ENCODE measurements around the gene SNAP91. TPM values are rescaled to one million over a fixed set of nuclear protein-coding genes. Genes with fewer than 3 reads are reported as not detected.

Gene SNAP91
- polyA plus RNA-seq, 1 donor from 2014 or later, result 88.6 TPM

DNA sequence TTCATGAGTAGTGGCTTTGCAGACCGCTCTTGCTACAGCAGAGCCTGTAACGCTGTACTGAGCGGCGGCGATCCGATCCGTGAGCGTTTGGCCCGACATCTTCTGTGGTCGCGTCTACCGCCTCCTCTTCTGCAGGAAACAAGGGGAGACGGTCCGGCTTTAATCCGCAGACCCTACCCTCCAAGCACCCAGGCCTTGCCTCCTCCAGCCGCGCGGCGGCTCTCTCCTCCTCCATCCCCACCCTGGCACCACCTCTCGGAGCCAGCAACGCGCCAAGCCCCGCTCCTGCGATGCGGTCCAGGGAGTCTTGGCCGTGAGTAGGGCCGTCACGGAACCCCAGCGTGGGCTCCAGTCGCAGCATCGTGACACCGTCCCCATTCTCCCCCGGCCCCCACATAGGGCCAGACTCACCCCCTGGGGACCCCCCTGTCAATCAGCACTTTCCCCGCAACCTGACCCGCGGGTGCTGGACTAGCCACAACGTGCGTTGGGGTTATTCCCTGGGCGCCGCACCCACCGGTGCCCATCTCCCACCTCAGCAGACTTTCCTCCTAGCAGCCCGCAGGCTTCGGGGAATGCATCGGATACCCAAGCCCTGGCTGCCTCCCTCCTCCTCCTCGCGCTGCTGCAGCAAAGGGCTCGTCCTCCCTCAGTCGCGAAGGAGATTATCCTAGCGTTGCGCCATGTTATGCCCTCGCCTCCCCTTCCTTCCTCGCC is 914 bp downstream of the SNAP91 start:
- Histone ChIP-seq H3K4me2 (ENCODE audit: low read length) (peak overlapping the region; percentile 51), H3K27ac (ENCODE audit: low read length) (peak overlapping the region; percentile 90), H3F3A (ENCODE audit: insufficient read depth, low read length, poor library complexity, severe bottlenecking) (peaks cover 5% of the 10 kb centered on the region), H3K9me2 (ENCODE audit: insufficient read depth, low read length) (no peaks in the 10 kb centered on the region), H3K36me3 (ENCODE audit: insufficient read depth, low read length) (no peaks in the 10 kb centered on the region), H3K9me3 (ENCODE audit: low read length) (peaks cover 4% of the 10 kb centered on the region), H3K79me2 (replicated peaks; ENCODE audit: insufficient read depth, low read length) (peaks cover 33% of the 10 kb centered on the region), H3K4me3 (ENCODE audit: low read length) (peak overlapping the region; percentile 88), H3K27me3 (ENCODE audit: insufficient read depth, low read depth, low read length) (no peaks in the 10 kb centered on the region), H2AFZ (ENCODE audit: low read depth, low read length) (peak overlapping the region; percentile 16), H4K20me1 (ENCODE audit: insufficient read depth) (no peaks in the 10 kb centered on the region), H3K9ac (ENCODE audit: low read length) (peak overlapping the region; percentile 88)
- TF ChIP-seq, protein P1, sequence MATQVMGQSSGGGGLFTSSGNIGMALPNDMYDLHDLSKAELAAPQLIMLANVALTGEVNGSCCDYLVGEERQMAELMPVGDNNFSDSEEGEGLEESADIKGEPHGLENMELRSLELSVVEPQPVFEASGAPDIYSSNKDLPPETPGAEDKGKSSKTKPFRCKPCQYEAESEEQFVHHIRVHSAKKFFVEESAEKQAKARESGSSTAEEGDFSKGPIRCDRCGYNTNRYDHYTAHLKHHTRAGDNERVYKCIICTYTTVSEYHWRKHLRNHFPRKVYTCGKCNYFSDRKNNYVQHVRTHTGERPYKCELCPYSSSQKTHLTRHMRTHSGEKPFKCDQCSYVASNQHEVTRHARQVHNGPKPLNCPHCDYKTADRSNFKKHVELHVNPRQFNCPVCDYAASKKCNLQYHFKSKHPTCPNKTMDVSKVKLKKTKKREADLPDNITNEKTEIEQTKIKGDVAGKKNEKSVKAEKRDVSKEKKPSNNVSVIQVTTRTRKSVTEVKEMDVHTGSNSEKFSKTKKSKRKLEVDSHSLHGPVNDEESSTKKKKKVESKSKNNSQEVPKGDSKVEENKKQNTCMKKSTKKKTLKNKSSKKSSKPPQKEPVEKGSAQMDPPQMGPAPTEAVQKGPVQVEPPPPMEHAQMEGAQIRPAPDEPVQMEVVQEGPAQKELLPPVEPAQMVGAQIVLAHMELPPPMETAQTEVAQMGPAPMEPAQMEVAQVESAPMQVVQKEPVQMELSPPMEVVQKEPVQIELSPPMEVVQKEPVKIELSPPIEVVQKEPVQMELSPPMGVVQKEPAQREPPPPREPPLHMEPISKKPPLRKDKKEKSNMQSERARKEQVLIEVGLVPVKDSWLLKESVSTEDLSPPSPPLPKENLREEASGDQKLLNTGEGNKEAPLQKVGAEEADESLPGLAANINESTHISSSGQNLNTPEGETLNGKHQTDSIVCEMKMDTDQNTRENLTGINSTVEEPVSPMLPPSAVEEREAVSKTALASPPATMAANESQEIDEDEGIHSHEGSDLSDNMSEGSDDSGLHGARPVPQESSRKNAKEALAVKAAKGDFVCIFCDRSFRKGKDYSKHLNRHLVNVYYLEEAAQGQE (IDR thresholded peaks at IDR 0.05; ENCODE audit: borderline replicate concordance), result no peak
- TF ChIP-seq SMC3 (conservative IDR thresholded peaks at IDR 0.05; ENCODE audit: poor library complexity), result peak; percentile 53
- TF ChIP-seq POLR2AphosphoS5 (IDR thresholded peaks at IDR 0.05), result peak; percentile 1
- TF ChIP-seq EP300 (conservative IDR thresholded peaks at IDR 0.05; ENCODE audit: poor library complexity, severe bottlenecking), result no peak
- no peak for TF ChIP-seq MXI1 (conservative IDR thresholded peaks at IDR 0.05; ENCODE audit: poor library complexity, severe bottlenecking)
- no peak for TF ChIP-seq EZH2 (IDR thresholded peaks at IDR 0.05; ENCODE audit: borderline replicate concordance, insufficient read depth, low read length, poor library complexity, severe bottlenecking)
- TF ChIP-seq RAD21 (conservative IDR thresholded peaks at IDR 0.05), result peak; percentile 36
- TF ChIP-seq TAF1 (IDR thresholded peaks at IDR 0.05; ENCODE audit: low read depth), result peak; percentile 33
- TF ChIP-seq, protein P2, sequence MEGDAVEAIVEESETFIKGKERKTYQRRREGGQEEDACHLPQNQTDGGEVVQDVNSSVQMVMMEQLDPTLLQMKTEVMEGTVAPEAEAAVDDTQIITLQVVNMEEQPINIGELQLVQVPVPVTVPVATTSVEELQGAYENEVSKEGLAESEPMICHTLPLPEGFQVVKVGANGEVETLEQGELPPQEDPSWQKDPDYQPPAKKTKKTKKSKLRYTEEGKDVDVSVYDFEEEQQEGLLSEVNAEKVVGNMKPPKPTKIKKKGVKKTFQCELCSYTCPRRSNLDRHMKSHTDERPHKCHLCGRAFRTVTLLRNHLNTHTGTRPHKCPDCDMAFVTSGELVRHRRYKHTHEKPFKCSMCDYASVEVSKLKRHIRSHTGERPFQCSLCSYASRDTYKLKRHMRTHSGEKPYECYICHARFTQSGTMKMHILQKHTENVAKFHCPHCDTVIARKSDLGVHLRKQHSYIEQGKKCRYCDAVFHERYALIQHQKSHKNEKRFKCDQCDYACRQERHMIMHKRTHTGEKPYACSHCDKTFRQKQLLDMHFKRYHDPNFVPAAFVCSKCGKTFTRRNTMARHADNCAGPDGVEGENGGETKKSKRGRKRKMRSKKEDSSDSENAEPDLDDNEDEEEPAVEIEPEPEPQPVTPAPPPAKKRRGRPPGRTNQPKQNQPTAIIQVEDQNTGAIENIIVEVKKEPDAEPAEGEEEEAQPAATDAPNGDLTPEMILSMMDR (IDR thresholded peaks at IDR 0.05; ENCODE audit: poor library complexity, severe bottlenecking), result peak; percentile 44

DNA sequence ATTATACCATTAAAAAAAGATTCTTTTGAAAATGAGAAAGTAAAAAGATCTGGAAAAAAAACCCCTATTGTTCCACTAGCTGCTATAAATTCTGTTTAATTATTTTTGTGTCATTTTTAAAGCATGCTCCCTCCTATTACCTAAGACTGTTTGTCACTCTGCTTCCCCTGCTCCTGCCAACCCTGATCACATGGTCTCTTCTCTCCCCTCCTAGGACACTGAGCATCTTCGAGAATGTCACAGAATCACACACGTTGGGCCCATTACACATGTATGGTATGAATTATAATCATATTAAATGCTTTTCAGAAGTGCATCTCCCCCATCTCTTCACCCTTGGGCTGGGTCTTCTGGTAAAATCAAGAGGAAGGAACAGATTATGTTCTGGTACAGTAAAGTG is 6.2 kb downstream of the SNAP91 start:
- Histone ChIP-seq H2AFZ (ENCODE audit: low read depth, low read length) (no peak overlapping the region), H3K4me3 (ENCODE audit: low read length) (no peak overlapping the region), H3K36me3 (ENCODE audit: insufficient read depth, low read length) (peaks cover 17% of the 10 kb centered on the region), H3K79me2 (replicated peaks; ENCODE audit: insufficient read depth, low read length) (peaks cover 33% of the 10 kb centered on the region), H3F3A (ENCODE audit: insufficient read depth, low read length, poor library complexity, severe bottlenecking) (no peaks in the 10 kb centered on the region), H3K27me3 (ENCODE audit: insufficient read depth, low read depth, low read length) (no peaks in the 10 kb centered on the region), H4K20me1 (ENCODE audit: insufficient read depth) (no peaks in the 10 kb centered on the region), H3K9ac (ENCODE audit: low read length) (no peak overlapping the region), H3K9me3 (ENCODE audit: low read length) (no peaks in the 10 kb centered on the region), H3K9me2 (ENCODE audit: insufficient read depth, low read length) (no peaks in the 10 kb centered on the region), H3K4me2 (ENCODE audit: low read length) (no peak overlapping the region), H3K27ac (ENCODE audit: low read length) (no peak overlapping the region)
- TF ChIP-seq MXI1 (conservative IDR thresholded peaks at IDR 0.05; ENCODE audit: poor library complexity, severe bottlenecking) (no peak), EZH2 (IDR thresholded peaks at IDR 0.05; ENCODE audit: borderline replicate concordance, insufficient read depth, low read length, poor library complexity, severe bottlenecking) (no peak), POLR2AphosphoS5 (IDR thresholded peaks at IDR 0.05) (no peak), SMC3 (conservative IDR thresholded peaks at IDR 0.05; ENCODE audit: poor library complexity) (no peak)
- TF ChIP-seq, protein P1 (IDR thresholded peaks at IDR 0.05; ENCODE audit: borderline replicate concordance), result no peak
- TF ChIP-seq, protein P2 (IDR thresholded peaks at IDR 0.05; ENCODE audit: poor library complexity, severe bottlenecking), result no peak
